GM12801 (cell line): Measurements from ENCODE around the gene MVD.

Experiments used
- CTCF ChIP-seq: IDR thresholded peaks from one replicate; pipeline ENCODE4 v1.5.1; 2011; ENCODE audit warnings: control low read depth; ENCODE audit not compliant: insufficient read length; ENCODE audit errors: extremely low read depth

MVD gene

GRCh38 chr16:88690341-88691128, 27.6 kb upstream of the MVD start:
- no peak for TF ChIP-seq CTCF

GRCh38 chr16:88688013-88688778, 25.3 kb upstream of the MVD start:
- TF ChIP-seq CTCF, result no peak

GRCh38 chr16:88687676-88688012, 24.8 kb upstream of the MVD start:
- no peak for TF ChIP-seq CTCF

- TF ChIP-seq CTCF, result no peak
Measured at GRCh38 chr16:88687254-88687576, 24.3 kb upstream of the MVD start.

- no peak for TF ChIP-seq CTCF
Measured at GRCh38 chr16:88686439-88687253, 23.8 kb upstream of the MVD start, which contains the start of gene SNAI3. Gene SNAI3, minus strand, starts transcription at chr16:88686507. Its CDS starts 101 bp downstream, at chr16:88686406.

GRCh38 chr16:88686062-88686438, 23.2 kb upstream of the MVD start:
- TF ChIP-seq CTCF, result no peak

GRCh38 chr16:88685156-88686061, 22.5 kb upstream of the MVD start:
- no peak for TF ChIP-seq CTCF
